GM18505 (cell line): Measurements from ENCODE around the gene NOB1.
"Not testable (repeated sequence)": the region's sequence is repeated elsewhere in the genome, so short reads cannot be mapped to it uniquely, and the experiment has no call there.

ENCODE experiments used
- ATAC-seq: cut with Tn5 transposase; IDR thresholded peaks from one replicate; pipeline ENCODE4 v1.9.1; 2021; ENCODE audit not compliant: unreplicated experiment
- POLR2A ChIP-seq: IDR thresholded peaks from 4 replicates; pipeline ENCODE4 v1.6.1; 2011; ENCODE audit warnings: borderline replicate concordance; ENCODE audit not compliant: insufficient read depth, insufficient read length; ENCODE audit errors: extremely low read depth

NOB1 gene

GRCh38 chr16:69773260-69773947 lies 18.7 kb upstream of the NOB1 start:
- no peak for ATAC-seq
- TF ChIP-seq POLR2A: no peak

- TF ChIP-seq POLR2A: no peak
- no peak for ATAC-seq
Observed at GRCh38 chr16:69771651-69771967, 16.9 kb upstream of the NOB1 start.

DNA sequence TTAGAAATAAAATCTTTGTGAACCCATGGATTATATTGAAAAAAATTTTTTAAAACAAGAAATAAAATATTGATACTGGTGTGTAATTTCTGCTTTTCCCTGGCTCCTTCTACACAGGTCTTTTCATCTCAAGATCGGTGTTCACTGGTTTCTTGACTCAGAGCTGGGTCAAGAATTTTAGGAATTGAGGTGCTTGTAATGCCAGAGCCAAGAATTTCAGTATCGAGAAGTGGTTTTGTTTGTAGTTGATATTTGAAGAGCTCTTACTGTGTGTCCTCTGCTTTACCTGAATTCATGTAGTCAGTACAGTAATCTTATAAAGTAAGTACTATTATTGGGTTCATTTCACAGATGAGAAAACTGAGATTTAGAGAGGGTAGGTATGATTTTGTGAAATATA lies 14.7 kb upstream of the NOB1 start:
- no peak for ATAC-seq
- TF ChIP-seq POLR2A: no peak

- no peak for ATAC-seq
- no peak for TF ChIP-seq POLR2A
Observed at GRCh38 chr16:69768666-69769065, 13.9 kb upstream of the NOB1 start.

DNA sequence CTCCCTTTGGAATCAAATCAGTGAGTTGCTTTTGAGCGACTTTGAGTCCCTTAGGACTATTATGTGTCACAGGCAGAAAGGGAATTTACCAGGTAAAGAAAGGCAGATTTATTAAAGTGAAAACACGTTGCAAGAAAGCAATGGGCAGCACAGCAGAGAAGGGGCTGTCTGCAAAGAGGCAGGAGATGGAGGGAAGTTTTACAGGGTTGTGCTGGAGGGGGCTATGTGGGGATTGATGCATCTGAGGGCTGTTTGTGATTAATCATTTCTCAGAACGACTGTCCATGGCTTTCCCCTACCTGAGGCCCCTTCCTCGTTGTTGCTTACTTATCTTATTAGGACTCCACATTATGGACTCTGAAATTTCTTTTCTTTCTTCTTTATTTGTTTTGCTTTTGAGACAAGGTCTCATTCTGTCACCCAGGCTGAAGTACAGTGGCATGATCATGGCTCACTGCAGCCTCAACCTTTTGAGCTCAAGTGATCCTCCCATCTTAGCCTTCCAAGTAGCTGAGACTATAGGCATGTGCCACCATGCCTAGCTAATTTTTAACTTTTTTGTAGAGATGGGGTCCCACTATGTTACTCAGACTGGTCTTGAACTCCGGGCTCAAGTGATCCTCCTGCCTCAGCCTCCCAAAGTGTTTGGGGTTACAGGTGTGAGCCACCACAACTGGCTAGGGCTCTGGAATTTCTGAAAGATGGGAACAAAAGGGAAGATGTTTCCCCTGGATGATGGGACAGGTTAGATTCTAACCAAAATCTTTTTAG lies 12.9 kb upstream of the NOB1 start:
- no peak for TF ChIP-seq POLR2A
- ATAC-seq: no peak

GRCh38 chr16:69763599-69763942 lies 8.8 kb upstream of the NOB1 start:
- ATAC-seq: no peak
- TF ChIP-seq POLR2A: no peak

GRCh38 chr16:69762814-69763598 lies 8.3 kb upstream of the NOB1 start:
- peak; percentile 14 for TF ChIP-seq POLR2A

GRCh38 chr16:69761983-69762813 lies 7.5 kb upstream of the NOB1 start, which contains the start of gene WWP2:
Gene WWP2, plus strand, starts transcription at chr16:69762332. Its CDS starts 24,679 bp downstream, at chr16:69787011.
- ATAC-seq: peak; percentile 73
- TF ChIP-seq POLR2A: peak; percentile 90

More at GRCh38 chr16:69762814-69763598, 8.3 kb upstream of the NOB1 start:
- ATAC-seq: no peak

DNA sequence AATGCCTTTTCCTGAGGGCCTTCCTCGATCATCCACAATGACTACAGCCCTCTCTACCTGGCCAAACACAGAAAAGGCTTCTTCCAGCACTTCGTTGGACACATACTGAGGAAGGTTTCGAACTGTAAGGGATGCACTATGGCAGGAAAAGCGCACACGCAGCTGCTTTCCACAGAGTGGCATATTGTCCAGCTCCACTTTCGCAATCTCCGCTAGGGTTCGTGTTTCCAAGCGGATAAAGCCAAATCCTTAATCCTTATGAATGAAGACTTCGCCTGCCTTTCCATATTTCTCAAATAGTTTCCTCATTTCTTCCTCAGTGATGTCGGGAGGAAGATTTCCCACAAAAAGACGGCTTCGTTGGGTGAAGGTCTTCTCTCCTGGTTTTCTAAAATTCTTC lies 2.6 kb upstream of the NOB1 start:
- not testable (repeated sequence) for ATAC-seq

GRCh38 chr16:69756705-69757104 lies 2.0 kb upstream of the NOB1 start:
- TF ChIP-seq POLR2A: no peak
- ATAC-seq: no peak

DNA sequence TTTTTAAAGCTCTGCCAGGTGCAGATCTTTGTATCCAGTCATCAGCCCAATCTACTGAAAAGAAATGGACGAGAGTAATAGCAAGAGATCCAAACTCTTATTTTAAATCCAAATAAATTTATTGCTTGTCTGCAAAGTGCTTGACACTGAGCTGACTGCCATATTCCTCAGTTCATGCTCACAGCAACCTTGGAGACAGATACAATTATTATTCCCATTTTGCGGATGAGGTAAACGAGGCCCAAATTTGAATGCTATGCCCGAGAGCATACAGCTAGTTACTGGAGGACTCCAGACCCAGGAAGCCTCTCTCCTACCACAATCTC lies 620 bp downstream of the NOB1 start:
- ATAC-seq: no peak
- TF ChIP-seq POLR2A: no peak

- ATAC-seq: no peak
Observed at GRCh38 chr16:69748694-69749345, 5.9 kb downstream of the NOB1 start.

DNA sequence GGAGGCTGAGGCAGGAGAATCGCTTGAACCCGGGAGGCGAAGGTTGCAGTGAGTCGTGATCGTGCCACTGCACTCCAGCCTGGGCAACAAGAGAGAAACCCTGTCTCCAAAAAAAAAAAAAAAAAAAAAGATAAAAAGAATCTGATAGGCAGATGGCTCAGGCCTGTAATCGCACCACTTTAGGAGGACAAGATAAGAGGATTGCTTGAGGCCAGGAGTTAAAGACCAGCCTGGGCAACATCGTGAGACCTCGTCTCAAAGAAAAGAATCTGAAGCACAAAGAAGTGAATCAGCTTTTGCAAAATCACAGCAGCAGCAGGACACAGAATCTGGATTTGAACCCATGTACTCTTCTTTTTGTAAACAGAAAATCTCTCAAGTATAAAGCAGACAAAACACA lies 7.6 kb downstream of the NOB1 start:
- no peak for TF ChIP-seq POLR2A
- no peak for ATAC-seq

More at GRCh38 chr16:69748694-69749345, 5.9 kb downstream of the NOB1 start:
- no peak for TF ChIP-seq POLR2A

DNA sequence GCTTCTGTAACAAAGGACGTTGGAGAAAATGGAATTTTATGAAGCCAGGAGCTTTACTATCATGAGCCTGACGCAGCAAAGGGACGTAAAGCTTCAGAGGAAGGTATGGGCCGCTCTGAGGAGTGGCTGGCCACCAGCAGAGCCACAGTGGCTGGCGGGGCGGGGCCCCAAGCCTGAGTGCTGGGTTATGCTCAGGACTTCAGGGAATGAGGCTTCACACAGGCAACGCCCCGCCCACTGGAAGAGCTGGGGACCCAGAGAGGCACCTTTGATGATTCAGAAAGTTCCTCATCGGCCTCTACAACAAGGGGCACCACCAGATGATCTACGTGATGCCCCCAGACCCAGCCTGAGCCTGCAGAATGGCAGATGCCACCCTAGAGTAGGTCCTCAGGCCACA lies 8.8 kb downstream of the NOB1 start:
- no peak for ATAC-seq
- TF ChIP-seq POLR2A: no peak
